MCF 10A (cell line): ENCODE results near the gene CNGA4. TPM values are rescaled to one million over a fixed set of nuclear protein-coding genes. Genes with fewer than 3 reads are reported as not detected.
"Not testable (repeated sequence)": the region's sequence is repeated elsewhere in the genome, so short reads cannot be mapped to it uniquely, and the experiment has no call there.

ENCODE experiments used
- BruUV-seq: library from RNA; stranded (reverse); fragments of 400-500 nt; replicated peaks from 2 replicates; lab custom pipeline; 2021; lab: Mats Ljungman, UMichigan
- CTCF ChIA-PET: fragments of 300-600 bp; sonication (Branson Sonifier 250); formaldehyde crosslinking; extraction: SDS; loops from one replicate; lab custom pipeline; 2021; ENCODE audit warnings: antibody characterized with exemption, inconsistent platforms; lab: Yijun Ruan, JAX
- POLR2A ChIA-PET: fragments of 300-600, 350-650 bp; sonication (Branson Sonifier 250); formaldehyde crosslinking; extraction: SDS; loops from one replicate; lab custom pipeline; 2020; ENCODE audit warnings: antibody characterized with exemption, inconsistent platforms; lab: Yijun Ruan, JAX
- DNase-seq: peaks from one replicate; pipeline ENCODE4 v3.0.0-alpha.2; 2018; ENCODE audit not compliant: unreplicated experiment
- H3K27ac Mint-ChIP-seq: one replicate; pipeline ENCODE4 v1.8.0; 2022; ENCODE audit warnings: mild to moderate bottlenecking, low read depth, mixed read lengths; ENCODE audit not compliant: unreplicated experiment
- H3K27me3 Mint-ChIP-seq: one replicate; pipeline ENCODE4 v1.8.0; 2022; ENCODE audit warnings: mixed read lengths; ENCODE audit not compliant: insufficient read depth, unreplicated experiment
- H3K36me3 Mint-ChIP-seq: one replicate; pipeline ENCODE4 v1.8.0; 2022; ENCODE audit warnings: mild to moderate bottlenecking, moderate library complexity, mixed read lengths; ENCODE audit not compliant: insufficient read depth, unreplicated experiment
- H3K4me1 Mint-ChIP-seq: one replicate; pipeline ENCODE4 v1.8.0; 2022; ENCODE audit warnings: mixed read lengths; ENCODE audit not compliant: insufficient read depth, unreplicated experiment
- H3K4me3 Mint-ChIP-seq: one replicate; pipeline ENCODE4 v1.8.0; 2022; ENCODE audit warnings: mild to moderate bottlenecking, moderate library complexity, mixed read lengths; ENCODE audit not compliant: unreplicated experiment
- H3K9me3 Mint-ChIP-seq: one replicate; pipeline ENCODE4 v1.8.0; 2022; ENCODE audit warnings: mixed read lengths; ENCODE audit not compliant: unreplicated experiment
- intact Hi-C: fragments of 100-400 bp; cut with micrococcal nuclease; formaldehyde crosslinking; loops from 2 replicates; pipeline ENCODE4 v1.14.1; 2022
- total RNA-seq: library from RNA; stranded (reverse); gene quantifications from 2 replicates; pipeline ENCODE4 v1.2.3, GENCODE V29; 2022
- TF ChIP-seq, protein P1 (sequence below): fragments of 200-600 bp; IDR thresholded peaks from one replicate; pipeline ENCODE4 v1.8.0; 2022; ENCODE audit warnings: antibody characterized with exemption, mild to moderate bottlenecking; ENCODE audit not compliant: unreplicated experiment

Gene CNGA4
- total RNA-seq, 1 experiment from 2014 or later = not detected

DNA sequence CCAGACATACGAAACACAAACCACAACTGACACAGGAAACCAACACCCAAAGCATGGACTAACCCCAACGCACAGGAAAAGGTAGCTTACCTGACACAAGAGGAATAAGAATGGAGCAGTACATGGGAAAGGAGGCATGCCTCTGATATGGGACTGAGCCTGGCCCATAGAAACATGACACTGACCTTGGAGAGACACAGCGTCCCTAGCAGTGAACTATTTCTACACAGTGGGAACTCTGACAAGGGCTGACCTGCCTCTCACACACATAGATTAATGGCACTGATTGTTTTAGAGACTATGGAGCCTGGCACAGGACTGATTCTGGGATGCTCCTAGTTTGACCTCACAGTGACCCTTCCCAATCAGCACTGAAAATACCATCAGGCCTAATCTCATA, 32.7 kb downstream of the CNGA4 start:
- no peak for DNase-seq
- Mint-ChIP-seq H3K4me3 (no peak overlapping the region), H3K9me3 (peaks cover 11% of the 10 kb centered on the region), H3K27me3 (peaks cover 12% of the 10 kb centered on the region), H3K36me3 (no peaks in the 10 kb centered on the region), H3K27ac (no peak overlapping the region), H3K4me1 (no peaks in the 10 kb centered on the region)
- intact Hi-C loops = no loop called here
- TF ChIP-seq, protein P1, sequence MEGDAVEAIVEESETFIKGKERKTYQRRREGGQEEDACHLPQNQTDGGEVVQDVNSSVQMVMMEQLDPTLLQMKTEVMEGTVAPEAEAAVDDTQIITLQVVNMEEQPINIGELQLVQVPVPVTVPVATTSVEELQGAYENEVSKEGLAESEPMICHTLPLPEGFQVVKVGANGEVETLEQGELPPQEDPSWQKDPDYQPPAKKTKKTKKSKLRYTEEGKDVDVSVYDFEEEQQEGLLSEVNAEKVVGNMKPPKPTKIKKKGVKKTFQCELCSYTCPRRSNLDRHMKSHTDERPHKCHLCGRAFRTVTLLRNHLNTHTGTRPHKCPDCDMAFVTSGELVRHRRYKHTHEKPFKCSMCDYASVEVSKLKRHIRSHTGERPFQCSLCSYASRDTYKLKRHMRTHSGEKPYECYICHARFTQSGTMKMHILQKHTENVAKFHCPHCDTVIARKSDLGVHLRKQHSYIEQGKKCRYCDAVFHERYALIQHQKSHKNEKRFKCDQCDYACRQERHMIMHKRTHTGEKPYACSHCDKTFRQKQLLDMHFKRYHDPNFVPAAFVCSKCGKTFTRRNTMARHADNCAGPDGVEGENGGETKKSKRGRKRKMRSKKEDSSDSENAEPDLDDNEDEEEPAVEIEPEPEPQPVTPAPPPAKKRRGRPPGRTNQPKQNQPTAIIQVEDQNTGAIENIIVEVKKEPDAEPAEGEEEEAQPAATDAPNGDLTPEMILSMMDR = no peak
- ChIA-PET POLR2A (no interaction called here), CTCF (interaction anchor here (0.7 to 1.8 kb wide), 4 partner anchors 12 to 91 kb away, joined by 3 to 6 read pairs (median 5); partner anchors contain the start of gene CCKBR)
- no TSS peak for BruUV-seq

DNA sequence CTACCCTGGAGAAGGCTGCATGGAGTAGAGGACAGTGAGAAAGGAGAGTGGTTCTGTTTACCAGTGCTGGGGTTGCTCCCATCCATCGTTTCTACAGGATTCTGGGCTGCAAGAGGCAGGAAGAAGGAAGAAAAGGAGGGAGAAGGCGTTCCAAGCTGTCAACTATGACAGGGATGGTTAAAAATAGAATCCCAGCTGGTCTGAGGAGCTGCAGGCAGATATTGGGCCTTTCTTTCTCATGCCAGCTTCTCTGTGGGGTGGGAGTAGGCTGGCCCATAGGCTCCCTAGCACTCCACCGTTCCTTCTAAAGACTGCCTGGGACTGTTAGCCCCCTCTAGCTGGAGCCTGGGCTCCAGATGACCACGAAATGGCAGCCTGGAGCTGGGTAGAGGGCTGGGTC, 34.3 kb downstream of the CNGA4 start:
- intact Hi-C loops = no loop called here
- CTCF ChIA-PET = interaction anchor here (1.0 to 1.6 kb wide), 4 partner anchors 23 to 42 kb away, joined by 3 to 4 read pairs (median 4); no protein-coding TSS in a partner anchor
- H3K27ac Mint-ChIP-seq = no peak overlapping the region
- TF ChIP-seq, protein P1 = no peak
- DNase-seq = no peak
- H3K27me3 Mint-ChIP-seq = peaks cover 19% of the 10 kb centered on the region
- POLR2A ChIA-PET = no interaction called here
- no peaks in the 10 kb centered on the region for H3K36me3 Mint-ChIP-seq
- BruUV-seq = no TSS peak
- H3K9me3 Mint-ChIP-seq = peaks cover 18% of the 10 kb centered on the region
- H3K4me1 Mint-ChIP-seq = no peaks in the 10 kb centered on the region
- no peak overlapping the region for H3K4me3 Mint-ChIP-seq

DNA sequence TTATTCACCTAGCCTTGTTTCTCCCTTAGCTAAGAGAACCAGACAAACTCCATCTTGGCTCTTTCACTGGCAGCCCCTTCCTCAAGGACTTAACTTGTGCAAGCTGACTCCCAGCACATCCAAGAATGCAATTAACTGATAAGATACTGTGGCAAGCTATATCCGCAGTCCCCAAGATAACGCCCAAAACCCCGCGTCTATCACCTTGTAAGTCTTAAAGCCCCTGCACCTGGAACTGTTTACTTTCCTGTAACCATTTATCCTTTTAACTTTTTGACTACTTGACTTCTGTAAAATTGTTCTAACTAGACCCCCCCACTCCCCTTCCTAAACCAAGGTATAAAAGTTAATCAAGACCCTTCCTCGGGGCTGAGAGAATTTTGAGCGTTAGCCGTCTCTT, 41.9 kb downstream of the CNGA4 start:
- DNase-seq, POLR2A ChIA-PET, intact Hi-C loops, H3K36me3 Mint-ChIP-seq, BruUV-seq, H3K4me3 Mint-ChIP-seq, H3K27ac Mint-ChIP-seq, H3K4me1 Mint-ChIP-seq: not testable (repeated sequence)
- peaks cover 11% of the 10 kb centered on the region for H3K27me3 Mint-ChIP-seq
- H3K9me3 Mint-ChIP-seq = peaks cover 15% of the 10 kb centered on the region
- CTCF ChIA-PET = interaction anchor here (0.7 to 2.1 kb wide), 4 partner anchors 18 to 270 kb away, joined by 3 to 7 read pairs (median 3); no protein-coding TSS in a partner anchor

DNA sequence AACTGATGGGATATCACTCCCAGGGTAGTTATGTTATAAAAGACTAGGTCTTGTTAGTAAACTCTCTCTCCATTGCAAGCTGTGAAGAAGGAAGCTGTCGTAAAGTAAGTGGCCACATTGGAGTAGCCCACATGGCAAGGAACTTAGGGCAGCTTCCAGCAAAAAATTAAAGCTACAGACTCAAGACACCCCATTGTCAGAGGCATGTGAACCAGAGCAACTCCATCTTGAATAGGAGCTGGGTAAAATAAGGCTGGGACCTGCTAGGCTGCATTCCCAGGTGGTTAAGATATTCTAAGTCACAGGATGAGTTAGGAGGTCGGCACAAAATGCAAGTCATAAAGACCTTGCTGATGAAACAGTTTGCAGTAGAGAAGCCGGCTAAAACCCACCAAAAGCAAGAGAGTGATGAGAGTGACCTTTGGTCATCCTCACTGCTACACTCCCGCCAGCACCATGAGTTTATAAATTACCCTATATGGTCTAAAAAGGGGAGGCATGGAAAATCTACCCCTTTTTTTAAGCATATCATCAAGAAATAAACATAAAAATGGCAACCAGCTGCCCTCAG, 44.6 kb downstream of the CNGA4 start:
- CTCF ChIA-PET = interaction anchor here (0.9 to 1.9 kb wide), 2 partner anchors 30 to 33 kb away, joined by 3 to 16 read pairs; no protein-coding TSS in a partner anchor
- no peaks in the 10 kb centered on the region for H3K9me3 Mint-ChIP-seq
- H3K4me3 Mint-ChIP-seq = no peak overlapping the region
- DNase-seq = no peak
- no TSS peak for BruUV-seq
- H3K4me1 Mint-ChIP-seq = peaks cover 7% of the 10 kb centered on the region
- intact Hi-C loops = no loop called here
- POLR2A ChIA-PET = no interaction called here
- peaks cover 1% of the 10 kb centered on the region for H3K27me3 Mint-ChIP-seq
- no peak overlapping the region for H3K27ac Mint-ChIP-seq
- TF ChIP-seq, protein P1 = no peak
- no peaks in the 10 kb centered on the region for H3K36me3 Mint-ChIP-seq
